GM23338 (cell line): ENCODE measurements around the gene IFNL1. TPM values are rescaled to one million over a fixed set of nuclear protein-coding genes. Genes with fewer than 3 reads are reported as not detected.

Experiments used
- ATAC-seq: fragments of 200-7000 bp; cut with Tn5 transposase; 3 replicates; pipeline ENCODE4 v1.9.1; 2020
- DNase-seq: peaks from one replicate; pipeline ENCODE4 v3.0.0-alpha.2; 2015; ENCODE audit warnings: low spot score
- H2AFZ ChIP-seq: fragments of 200-600 bp; sonication (generic); 2 replicates; pipeline ENCODE4 v1.8.0; 2016; ENCODE audit warnings: antibody characterized with exemption, mild to moderate bottlenecking, moderate library complexity
- H3F3A ChIP-seq: fragments of 200-600 bp; sonication (generic); replicated peaks from 2 replicates; pipeline ENCODE4 v1.8.0; 2017; ENCODE audit warnings: antibody characterized with exemption, mixed run types, low read depth
- H3K27ac ChIP-seq: fragments of 200-600 bp; sonication (generic); 2 replicates; pipeline ENCODE4 v1.6.1; 2016; ENCODE audit warnings: low read depth
- H3K27me3 ChIP-seq: fragments of 200-600 bp; sonication (generic); 2 replicates; pipeline ENCODE4 v1.8.0; 2016; ENCODE audit warnings: mild to moderate bottlenecking, mixed run types, moderate library complexity; ENCODE audit not compliant: insufficient read depth
- H3K36me3 ChIP-seq: fragments of 200-600 bp; sonication (generic); 2 replicates; pipeline ENCODE4 v1.8.0; 2016; ENCODE audit warnings: mild to moderate bottlenecking; ENCODE audit not compliant: insufficient read depth
- H3K4me1 ChIP-seq: fragments of 200-600 bp; sonication (generic); 2 replicates; pipeline ENCODE4 v1.8.0; 2016; ENCODE audit warnings: mild to moderate bottlenecking, moderate library complexity; ENCODE audit not compliant: insufficient read depth
- H3K4me2 ChIP-seq: fragments of 200-600 bp; sonication (generic); 2 replicates; pipeline ENCODE4 v1.7.1; 2017; ENCODE audit warnings: mixed run types
- H3K4me3 ChIP-seq: fragments of 200-600 bp; sonication (generic); 2 replicates; pipeline ENCODE4 v1.6.1; 2016; ENCODE audit warnings: mixed run types
- H3K79me2 ChIP-seq: fragments of 200-600 bp; sonication (generic); replicated peaks from 2 replicates; pipeline ENCODE4 v1.8.0; 2017; ENCODE audit warnings: mild to moderate bottlenecking; ENCODE audit not compliant: insufficient read depth
- H3K9me2 ChIP-seq: fragments of 200-600 bp; sonication (generic); 2 replicates; pipeline ENCODE4 v1.8.0; 2017; ENCODE audit not compliant: insufficient read depth
- H4K20me1 ChIP-seq: fragments of 200-600 bp; sonication (generic); replicated peaks from 2 replicates; pipeline ENCODE4 v1.8.0; 2017; ENCODE audit warnings: mild to moderate bottlenecking; ENCODE audit not compliant: insufficient read depth
- H3K27ac Mint-ChIP-seq: 2 replicates; pipeline ENCODE4 v1.8.0; 2020; ENCODE audit warnings: inconsistent platforms, mild to moderate bottlenecking, moderate library complexity, mixed read lengths
- H3K27me3 Mint-ChIP-seq: 3 replicates; pipeline ENCODE4 v1.8.0; 2022; ENCODE audit warnings: low read depth, mild to moderate bottlenecking, moderate library complexity, mixed read lengths, inconsistent platforms; ENCODE audit not compliant: insufficient read depth, poor library complexity
- H3K36me3 Mint-ChIP-seq: 3 replicates; pipeline ENCODE4 v1.8.0; 2021; ENCODE audit warnings: low read depth, mild to moderate bottlenecking, inconsistent platforms, moderate library complexity, mixed read lengths
- H3K4me1 Mint-ChIP-seq: 3 replicates; pipeline ENCODE4 v1.8.0; 2020; ENCODE audit warnings: mild to moderate bottlenecking, inconsistent platforms, mixed read lengths
- H3K4me3 Mint-ChIP-seq: 3 replicates; pipeline ENCODE4 v1.8.0; 2021; ENCODE audit warnings: moderate library complexity, mild to moderate bottlenecking, inconsistent platforms, mixed read lengths
- H3K9me3 Mint-ChIP-seq: 3 replicates; pipeline ENCODE4 v1.8.0; 2020; ENCODE audit warnings: moderate library complexity, mild to moderate bottlenecking, inconsistent platforms, mixed read lengths
- CREB1 ChIP-seq: fragments of 250-450 bp; sonication (Bioruptor Pico); IDR thresholded peaks from 2 replicates; pipeline ENCODE4 v1.5.0; 2020; ENCODE audit warnings: low read depth, mild to moderate bottlenecking, moderate library complexity
- EZH2 ChIP-seq: fragments of 200-600 bp; sonication (generic); IDR thresholded peaks from one replicate; pipeline ENCODE4 v1.8.0; 2017; ENCODE audit warnings: antibody characterized with exemption, mild to moderate bottlenecking, low read depth; ENCODE audit not compliant: unreplicated experiment
- EZH2phosphoT487 ChIP-seq: fragments of 200-600 bp; sonication (generic); IDR thresholded peaks from one replicate; pipeline ENCODE4 v1.8.1; 2018; ENCODE audit warnings: antibody characterized with exemption; ENCODE audit not compliant: unreplicated experiment
- JUNB ChIP-seq: IDR thresholded peaks from one replicate; pipeline ENCODE4 v1.6.1; 2016; ENCODE audit warnings: antibody characterized with exemption; ENCODE audit not compliant: unreplicated experiment
- NANOG ChIP-seq: IDR thresholded peaks from 2 replicates; pipeline ENCODE4 v1.6.1; 2016; ENCODE audit warnings: antibody characterized with exemption, borderline replicate concordance
- POLR2AphosphoS5 ChIP-seq: IDR thresholded peaks from 2 replicates; pipeline ENCODE4 v1.6.1; 2016; ENCODE audit warnings: antibody characterized with exemption, low read depth
- STAT1 ChIP-seq: IDR thresholded peaks from one replicate; pipeline ENCODE4 v1.6.1; 2016; ENCODE audit warnings: antibody characterized with exemption; ENCODE audit not compliant: unreplicated experiment
- ZNF331 ChIP-seq: fragments of 250-450 bp; sonication (Bioruptor Pico); IDR thresholded peaks from 2 replicates; pipeline ENCODE4 v1.5.0; 2020; ENCODE audit warnings: low read depth, mild to moderate bottlenecking, moderate library complexity
- polyA plus RNA-seq: library from polyadenylated mRNA; unstranded; fragments of >200 nt; fragmentation: Nextera tagmentation; extraction: Ambion mirVana; gene quantifications from 2 replicates; pipeline ENCODE4 v1.2.1, GENCODE V29; 2016
- total RNA-seq: library from RNA; depleted of rRNA; stranded (reverse); fragments of >200 nt; shearing (Covaris generic); gene quantifications from 2 replicates; pipeline ENCODE4 v1.2.3, GENCODE V29; 2014
- TF ChIP-seq, protein P1 (sequence below): IDR thresholded peaks from one replicate; pipeline ENCODE4 v1.6.1; 2018; ENCODE audit warnings: antibody characterized with exemption; ENCODE audit not compliant: unreplicated experiment
- TF ChIP-seq, protein P2 (sequence below): IDR thresholded peaks from 2 replicates; pipeline ENCODE4 v1.6.1; 2016; ENCODE audit warnings: antibody characterized with exemption
- TF ChIP-seq, protein P3 (sequence below), 2 experiments: fragments of 200-600 bp in 1 of 2; sonication (generic) in 1 of 2; conservative IDR thresholded peaks; 2 replicates each; pipeline versions ENCODE4 v1.5.1 to v1.6.1; 2016 to 2017; ENCODE audit warnings: antibody characterized with exemption in 2 of 2, low read depth in 2 of 2, mild to moderate bottlenecking in 2 of 2, moderate library complexity in 1 of 2

Gene IFNL1
- total and polyA plus RNA-seq, 2 experiments from 2014 or later = not detected

DNA sequence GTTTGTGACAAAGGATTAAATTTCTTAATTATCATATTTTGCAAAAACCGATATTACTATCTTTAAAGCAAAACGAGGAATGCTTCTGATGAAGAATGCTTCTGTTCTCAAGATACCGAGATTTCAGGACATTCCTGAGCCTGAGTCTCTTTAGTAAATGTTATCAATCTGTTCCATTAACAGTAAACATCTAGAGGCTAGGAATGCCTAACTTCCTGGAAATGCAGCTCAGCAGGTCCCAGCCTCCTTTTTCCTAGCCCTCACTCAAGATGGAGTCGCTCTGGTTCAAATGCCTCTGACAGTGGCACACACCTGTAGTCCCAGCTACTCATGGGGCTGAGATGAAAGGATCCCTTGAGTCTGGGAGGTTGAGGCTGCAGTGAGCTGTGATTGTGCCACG is 45.1 kb upstream of the IFNL1 start (continued):
- TF ChIP-seq, protein P1, sequence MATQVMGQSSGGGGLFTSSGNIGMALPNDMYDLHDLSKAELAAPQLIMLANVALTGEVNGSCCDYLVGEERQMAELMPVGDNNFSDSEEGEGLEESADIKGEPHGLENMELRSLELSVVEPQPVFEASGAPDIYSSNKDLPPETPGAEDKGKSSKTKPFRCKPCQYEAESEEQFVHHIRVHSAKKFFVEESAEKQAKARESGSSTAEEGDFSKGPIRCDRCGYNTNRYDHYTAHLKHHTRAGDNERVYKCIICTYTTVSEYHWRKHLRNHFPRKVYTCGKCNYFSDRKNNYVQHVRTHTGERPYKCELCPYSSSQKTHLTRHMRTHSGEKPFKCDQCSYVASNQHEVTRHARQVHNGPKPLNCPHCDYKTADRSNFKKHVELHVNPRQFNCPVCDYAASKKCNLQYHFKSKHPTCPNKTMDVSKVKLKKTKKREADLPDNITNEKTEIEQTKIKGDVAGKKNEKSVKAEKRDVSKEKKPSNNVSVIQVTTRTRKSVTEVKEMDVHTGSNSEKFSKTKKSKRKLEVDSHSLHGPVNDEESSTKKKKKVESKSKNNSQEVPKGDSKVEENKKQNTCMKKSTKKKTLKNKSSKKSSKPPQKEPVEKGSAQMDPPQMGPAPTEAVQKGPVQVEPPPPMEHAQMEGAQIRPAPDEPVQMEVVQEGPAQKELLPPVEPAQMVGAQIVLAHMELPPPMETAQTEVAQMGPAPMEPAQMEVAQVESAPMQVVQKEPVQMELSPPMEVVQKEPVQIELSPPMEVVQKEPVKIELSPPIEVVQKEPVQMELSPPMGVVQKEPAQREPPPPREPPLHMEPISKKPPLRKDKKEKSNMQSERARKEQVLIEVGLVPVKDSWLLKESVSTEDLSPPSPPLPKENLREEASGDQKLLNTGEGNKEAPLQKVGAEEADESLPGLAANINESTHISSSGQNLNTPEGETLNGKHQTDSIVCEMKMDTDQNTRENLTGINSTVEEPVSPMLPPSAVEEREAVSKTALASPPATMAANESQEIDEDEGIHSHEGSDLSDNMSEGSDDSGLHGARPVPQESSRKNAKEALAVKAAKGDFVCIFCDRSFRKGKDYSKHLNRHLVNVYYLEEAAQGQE = no peak
- no peak for TF ChIP-seq ZNF331 (CRISPR knock-in tag)
- no peak for TF ChIP-seq CREB1 (CRISPR knock-in tag)
- no peak for TF ChIP-seq JUNB

DNA sequence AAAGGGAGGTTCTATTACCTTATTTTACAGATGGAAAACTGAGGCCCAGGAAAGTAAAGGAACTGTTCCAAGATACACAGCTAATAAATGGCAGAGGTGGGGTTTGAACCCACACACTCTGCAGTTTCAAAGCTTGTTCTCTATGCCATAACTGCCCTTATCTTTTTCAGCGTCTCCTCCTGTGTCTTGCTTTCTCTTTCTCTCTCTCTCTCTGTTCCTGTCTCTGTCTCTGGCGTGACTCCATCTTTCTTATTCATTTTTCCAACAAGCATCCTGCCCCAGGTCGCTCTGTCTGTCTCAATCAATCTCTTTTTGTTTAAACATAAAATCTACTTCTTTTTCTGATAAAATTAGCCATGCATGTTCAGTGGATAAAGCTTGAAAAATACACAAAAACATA is 44.4 kb upstream of the IFNL1 start:
- Histone ChIP-seq H3K27me3 (peaks cover 64% of the 10 kb centered on the region), H3K79me2 (no peaks in the 10 kb centered on the region), H3K27ac (no peak overlapping the region), H3K4me3 (no peak overlapping the region), H3K36me3 (no peaks in the 10 kb centered on the region), H2AFZ (no peak overlapping the region), H3K4me2 (no peak overlapping the region), H3F3A (no peaks in the 10 kb centered on the region), H4K20me1 (peaks cover 2% of the 10 kb centered on the region; the same call in 1 of the 2 replicates), H3K4me1 (no peaks in the 10 kb centered on the region; the same call in 1 of the 2 replicates), H3K9me2 (no peaks in the 10 kb centered on the region)
- Mint-ChIP-seq H3K27me3 (peaks cover 55% of the 10 kb centered on the region), H3K27ac (no peak overlapping the region), H3K4me1 (no peaks in the 10 kb centered on the region; the same call in 2 of the 3 replicates), H3K4me3 (no peak overlapping the region), H3K9me3 (no peaks in the 10 kb centered on the region; the same call in 1 of the 3 replicates), H3K36me3 (no peaks in the 10 kb centered on the region)
- DNase-seq (no peak), ATAC-seq (no peak)
- TF ChIP-seq EZH2phosphoT487 (no peak), JUNB (no peak), NANOG (no peak), EZH2 (no peak), CREB1 (CRISPR knock-in tag) (no peak), POLR2AphosphoS5 (no peak), STAT1 (no peak)
- TF ChIP-seq, protein P1 = no peak
- TF ChIP-seq, protein P2, sequence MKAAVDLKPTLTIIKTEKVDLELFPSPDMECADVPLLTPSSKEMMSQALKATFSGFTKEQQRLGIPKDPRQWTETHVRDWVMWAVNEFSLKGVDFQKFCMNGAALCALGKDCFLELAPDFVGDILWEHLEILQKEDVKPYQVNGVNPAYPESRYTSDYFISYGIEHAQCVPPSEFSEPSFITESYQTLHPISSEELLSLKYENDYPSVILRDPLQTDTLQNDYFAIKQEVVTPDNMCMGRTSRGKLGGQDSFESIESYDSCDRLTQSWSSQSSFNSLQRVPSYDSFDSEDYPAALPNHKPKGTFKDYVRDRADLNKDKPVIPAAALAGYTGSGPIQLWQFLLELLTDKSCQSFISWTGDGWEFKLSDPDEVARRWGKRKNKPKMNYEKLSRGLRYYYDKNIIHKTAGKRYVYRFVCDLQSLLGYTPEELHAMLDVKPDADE = no peak
- TF ChIP-seq, protein P3, sequence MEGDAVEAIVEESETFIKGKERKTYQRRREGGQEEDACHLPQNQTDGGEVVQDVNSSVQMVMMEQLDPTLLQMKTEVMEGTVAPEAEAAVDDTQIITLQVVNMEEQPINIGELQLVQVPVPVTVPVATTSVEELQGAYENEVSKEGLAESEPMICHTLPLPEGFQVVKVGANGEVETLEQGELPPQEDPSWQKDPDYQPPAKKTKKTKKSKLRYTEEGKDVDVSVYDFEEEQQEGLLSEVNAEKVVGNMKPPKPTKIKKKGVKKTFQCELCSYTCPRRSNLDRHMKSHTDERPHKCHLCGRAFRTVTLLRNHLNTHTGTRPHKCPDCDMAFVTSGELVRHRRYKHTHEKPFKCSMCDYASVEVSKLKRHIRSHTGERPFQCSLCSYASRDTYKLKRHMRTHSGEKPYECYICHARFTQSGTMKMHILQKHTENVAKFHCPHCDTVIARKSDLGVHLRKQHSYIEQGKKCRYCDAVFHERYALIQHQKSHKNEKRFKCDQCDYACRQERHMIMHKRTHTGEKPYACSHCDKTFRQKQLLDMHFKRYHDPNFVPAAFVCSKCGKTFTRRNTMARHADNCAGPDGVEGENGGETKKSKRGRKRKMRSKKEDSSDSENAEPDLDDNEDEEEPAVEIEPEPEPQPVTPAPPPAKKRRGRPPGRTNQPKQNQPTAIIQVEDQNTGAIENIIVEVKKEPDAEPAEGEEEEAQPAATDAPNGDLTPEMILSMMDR (conservative IDR thresholded peaks at IDR 0.05; ENCODE audit: low read depth in 2 of 2) = no peak
